Naive B cell (primary cell): ENCODE results near the gene OR8A1. TPM values are rescaled to one million over a fixed set of nuclear protein-coding genes. Genes with fewer than 3 reads are reported as not detected.

Source experiments
- ATAC-seq, 2 donors: fragments of 150-1000 bp; cut with Tn5 transposase; 2 replicates each; pipeline ENCODE4 v1.10.0; 2021; ENCODE audit warnings: low read depth in 2 of 2, mild to moderate bottlenecking in 2 of 2, moderate library complexity in 2 of 2
- DNase-seq: peaks from one replicate; pipeline ENCODE4 v3.0.0; 2022
- H3K27ac Mint-ChIP-seq, 6 donors: one replicate each; pipeline ENCODE4 v1.8.0; 2020 to 2022; ENCODE audit warnings: mild to moderate bottlenecking in 6 of 6, mixed read lengths in 6 of 6, moderate library complexity in 5 of 6, inconsistent platforms in 2 of 6
- H3K27me3 Mint-ChIP-seq, 3 donors: one replicate each; pipeline ENCODE4 v1.8.0; 2021 to 2022; ENCODE audit warnings: mixed read lengths in 3 of 3, mild to moderate bottlenecking in 1 of 3
- H3K36me3 Mint-ChIP-seq, 2 donors: one replicate each; pipeline ENCODE4 v1.8.0; 2020 to 2022; ENCODE audit warnings: mixed read lengths in 2 of 2, inconsistent platforms in 1 of 2, mild to moderate bottlenecking in 1 of 2
- H3K4me1 Mint-ChIP-seq, 3 donors: one replicate each; pipeline ENCODE4 v1.8.0; 2020 to 2022; ENCODE audit warnings: mixed read lengths in 3 of 3, inconsistent platforms in 1 of 3, mild to moderate bottlenecking in 1 of 3, moderate library complexity in 1 of 3
- H3K4me3 Mint-ChIP-seq, 8 donors: one replicate each; pipeline ENCODE4 v1.8.0; 2020 to 2022; ENCODE audit warnings: mild to moderate bottlenecking in 8 of 8, mixed read lengths in 8 of 8, moderate library complexity in 8 of 8, inconsistent platforms in 2 of 8
- H3K9me3 Mint-ChIP-seq, 7 donors: one replicate each; pipeline ENCODE4 v1.8.0; 2020 to 2022; ENCODE audit warnings: mixed read lengths in 7 of 7, mild to moderate bottlenecking in 5 of 7, inconsistent platforms in 2 of 7, moderate library complexity in 1 of 7
- polyA plus RNA-seq, 6 donors: library from polyadenylated mRNA; unstranded; fragments of 300-500 nt; fragmentation: Illumina TruSeq; gene quantifications; one replicate each; pipeline ENCODE4 v1.2.3, GENCODE V29; 2021; ENCODE audit warnings: low read depth in 6 of 6

The OR8A1 gene
- polyA plus RNA-seq = not detected

DNA sequence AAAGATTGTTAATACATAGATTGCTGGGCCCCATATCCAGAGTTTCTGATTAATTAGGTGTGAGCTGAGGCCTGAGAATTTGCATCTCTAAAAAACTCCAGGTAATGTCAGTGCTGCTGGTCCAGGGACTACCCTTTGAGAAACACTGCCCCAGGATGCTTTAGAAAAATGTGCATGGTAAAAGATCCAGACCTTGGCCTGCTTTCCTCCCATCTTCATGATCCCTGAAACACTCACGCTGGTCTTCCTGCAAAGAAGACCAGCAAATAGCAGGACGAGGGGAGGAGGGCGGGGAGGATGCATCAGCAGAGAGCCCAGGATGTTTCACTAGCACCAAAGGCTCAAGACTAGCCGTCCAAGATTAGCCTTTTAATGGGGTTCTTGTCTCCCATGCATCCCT lies at the start of gene OR8A1:
TSS of gene OR8A1 (plus strand) at position 301 of the 400 bp plus-strand sequence. CDS start 123 bp downstream, outside the sequence.
- no peak for DNase-seq
- H3K9me3 Mint-ChIP-seq = no peaks in the 10 kb centered on the region
- ATAC-seq = no peak
- no peak within 1 kb of the TSS for H3K4me3 Mint-ChIP-seq
- H3K27ac Mint-ChIP-seq = peak within 1 kb of the TSS in 1 of 6 donors; percentile 30
- peaks cover 17 to 37% (median 26%) of the 10 kb centered on the region in 3 donors for H3K27me3 Mint-ChIP-seq
- no peaks in the 10 kb centered on the region for H3K36me3 Mint-ChIP-seq
- H3K4me1 Mint-ChIP-seq = peaks cover 0 to 4% (median 0%) of the 10 kb centered on the region in 3 donors

DNA sequence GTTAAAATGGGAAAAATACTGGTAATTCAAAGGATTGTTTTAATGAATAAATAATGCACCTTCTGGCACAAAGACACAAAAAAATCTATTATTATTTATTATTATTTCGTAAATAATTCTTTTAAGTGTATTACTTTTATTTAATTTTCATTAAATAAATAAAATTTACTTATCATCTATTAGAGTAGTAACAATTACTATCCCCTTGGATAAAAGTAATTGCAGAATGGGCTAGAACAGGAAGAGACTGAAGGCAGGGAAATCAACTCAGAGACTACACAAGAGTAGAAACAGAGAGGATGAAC lies 49.3 kb upstream of the OR8A1 start:
- Mint-ChIP-seq H3K27ac (no peak overlapping the region), H3K27me3 (peaks cover 6 to 18% (median 12%) of the 10 kb centered on the region in 3 donors), H3K36me3 (no peaks in the 10 kb centered on the region), H3K9me3 (no peaks in the 10 kb centered on the region), H3K4me1 (no peaks in the 10 kb centered on the region), H3K4me3 (no peak overlapping the region)
- DNase-seq = no peak
- ATAC-seq = no peak

DNA sequence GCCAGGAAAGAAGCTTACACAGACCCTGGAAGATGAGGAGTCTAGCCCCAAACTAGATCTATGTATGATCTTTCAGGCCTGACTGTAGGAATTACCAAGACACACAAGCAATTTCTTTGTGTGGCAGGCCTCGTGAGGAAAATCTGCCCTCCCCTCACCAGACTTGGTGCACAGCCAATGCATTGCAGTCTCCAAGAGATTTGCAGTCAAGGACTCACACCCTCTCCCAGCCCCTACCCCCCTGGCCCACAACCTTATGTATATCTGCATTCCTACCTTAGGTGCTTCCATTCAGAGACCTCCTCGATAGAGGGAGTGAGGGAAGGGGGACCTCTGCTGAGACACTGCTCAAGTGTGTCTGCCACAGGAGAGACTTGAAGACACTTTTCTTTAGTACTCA lies 36.2 kb upstream of the OR8A1 start:
- no peak for DNase-seq
- Mint-ChIP-seq H3K9me3 (peaks cover under 1 to 8% (median 6%) of the 10 kb centered on the region in 7 donors), H3K27me3 (peaks cover 25 to 46% (median 38%) of the 10 kb centered on the region in 3 donors), H3K36me3 (peaks cover 7 to 9% of the 10 kb centered on the region in 2 donors), H3K27ac (no peak overlapping the region), H3K4me1 (no peaks in the 10 kb centered on the region), H3K4me3 (no peak overlapping the region)
- no peak for ATAC-seq

- H3K4me1 Mint-ChIP-seq = no peaks in the 10 kb centered on the region
- peaks cover 0 to 4% (median 3%) of the 10 kb centered on the region in 7 donors for H3K9me3 Mint-ChIP-seq
- no peak overlapping the region for H3K4me3 Mint-ChIP-seq
- no peak overlapping the region for H3K27ac Mint-ChIP-seq
- H3K36me3 Mint-ChIP-seq = peaks cover 3 to 5% of the 10 kb centered on the region in 2 donors
- ATAC-seq (no peak), DNase-seq (no peak)
- peaks cover 25 to 46% (median 34%) of the 10 kb centered on the region in 3 donors for H3K27me3 Mint-ChIP-seq
Measured at GRCh38 chr11:124534051-124534450, 35.7 kb upstream of the OR8A1 start.

GRCh38 chr11:124535552-124536232 lies 34.1 kb upstream of the OR8A1 start:
- ATAC-seq (no peak), DNase-seq (no peak)
- H3K27me3 Mint-ChIP-seq = peaks cover 20 to 44% (median 34%) of the 10 kb centered on the region in 3 donors
- H3K36me3 Mint-ChIP-seq = no peaks in the 10 kb centered on the region
- H3K4me3 Mint-ChIP-seq = no peak overlapping the region
- peak overlapping the region in 1 of 6 donors; percentile 63 for H3K27ac Mint-ChIP-seq
- no peaks in the 10 kb centered on the region for H3K4me1 Mint-ChIP-seq
- peaks cover 0 to 2% (median 0%) of the 10 kb centered on the region in 7 donors for H3K9me3 Mint-ChIP-seq

- H3K4me3 Mint-ChIP-seq = no peak overlapping the region
- no peak for ATAC-seq
- H3K27me3 Mint-ChIP-seq = peaks cover 22 to 40% (median 39%) of the 10 kb centered on the region in 3 donors
- H3K4me1 Mint-ChIP-seq = no peaks in the 10 kb centered on the region
- no peak overlapping the region for H3K27ac Mint-ChIP-seq
- no peaks in the 10 kb centered on the region for H3K36me3 Mint-ChIP-seq
- DNase-seq = no peak
- peaks cover 0 to 2% (median 0%) of the 10 kb centered on the region in 7 donors for H3K9me3 Mint-ChIP-seq
Measured at GRCh38 chr11:124536520-124536919, 33.3 kb upstream of the OR8A1 start.

DNA sequence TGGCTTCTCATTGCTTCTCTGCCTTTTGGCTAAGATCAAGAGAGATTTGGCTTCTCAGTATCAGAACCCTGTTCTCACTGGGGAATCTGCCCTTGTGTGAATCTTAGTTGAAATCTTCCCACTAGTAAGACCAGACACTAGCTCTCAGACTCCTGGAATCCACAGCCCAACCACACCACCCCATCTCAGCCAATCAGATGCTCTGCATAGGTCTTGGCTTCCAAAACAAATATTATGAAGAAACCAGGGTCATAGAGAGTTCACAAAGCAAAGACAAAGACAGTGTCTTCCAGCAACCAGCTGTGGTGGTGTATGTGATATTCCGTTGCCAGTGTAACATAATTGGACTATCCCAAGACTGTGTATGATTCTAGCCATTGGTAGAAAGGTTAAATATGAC lies 31.8 kb upstream of the OR8A1 start:
- Mint-ChIP-seq H3K36me3 (no peaks in the 10 kb centered on the region), H3K27me3 (peaks cover 26 to 46% (median 40%) of the 10 kb centered on the region in 3 donors), H3K9me3 (peaks cover 0 to 6% (median 0%) of the 10 kb centered on the region in 7 donors), H3K4me3 (no peak overlapping the region), H3K4me1 (no peaks in the 10 kb centered on the region), H3K27ac (no peak overlapping the region)
- no peak for DNase-seq
- no peak for ATAC-seq

GRCh38 chr11:124541204-124541603 lies 28.6 kb upstream of the OR8A1 start:
- Mint-ChIP-seq H3K27me3 (peaks cover 23 to 50% (median 31%) of the 10 kb centered on the region in 3 donors), H3K27ac (no peak overlapping the region)
- no peak for ATAC-seq

GRCh38 chr11:124543145-124543544 lies 26.7 kb upstream of the OR8A1 start:
- Mint-ChIP-seq H3K4me1 (no peaks in the 10 kb centered on the region), H3K36me3 (no peaks in the 10 kb centered on the region), H3K27me3 (peaks cover 20 to 45% (median 34%) of the 10 kb centered on the region in 3 donors), H3K9me3 (peaks cover 0 to 9% (median 0%) of the 10 kb centered on the region in 7 donors), H3K4me3 (no peak overlapping the region), H3K27ac (no peak overlapping the region)
- no peak for DNase-seq
- ATAC-seq = no peak

More at GRCh38 chr11:124541204-124541603, 28.6 kb upstream of the OR8A1 start:
- Mint-ChIP-seq H3K9me3 (peaks cover 0 to 9% (median 0%) of the 10 kb centered on the region in 7 donors), H3K4me1 (no peaks in the 10 kb centered on the region), H3K4me3 (no peak overlapping the region), H3K36me3 (no peaks in the 10 kb centered on the region)
- no peak for DNase-seq

DNA sequence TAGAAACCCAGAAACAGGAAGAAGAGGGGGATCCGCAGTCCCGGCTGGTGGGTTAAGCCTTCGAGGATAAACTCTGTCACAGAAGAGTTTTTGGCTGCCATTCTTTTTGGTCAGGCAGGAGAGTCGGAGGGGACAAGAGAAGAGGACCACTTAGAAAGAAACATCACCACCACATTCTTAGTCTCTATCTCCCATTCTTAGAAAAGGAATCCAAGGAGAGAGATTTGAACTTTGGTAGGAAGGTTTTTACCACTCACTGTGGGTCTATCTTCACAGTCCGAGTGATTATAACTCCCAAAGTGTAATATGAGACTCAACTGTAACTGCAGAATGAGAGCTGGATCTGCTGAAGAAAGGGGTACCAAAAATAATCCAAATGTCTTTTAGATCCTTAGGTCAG lies 26.2 kb upstream of the OR8A1 start, which contains the start of gene OR8B12:
TSS of gene OR8B12 (minus strand) at position 101 of the 400 bp plus-strand sequence. CDS start at position 101, 0 bp downstream.
- H3K36me3 Mint-ChIP-seq = no peaks in the 10 kb centered on the region

DNA sequence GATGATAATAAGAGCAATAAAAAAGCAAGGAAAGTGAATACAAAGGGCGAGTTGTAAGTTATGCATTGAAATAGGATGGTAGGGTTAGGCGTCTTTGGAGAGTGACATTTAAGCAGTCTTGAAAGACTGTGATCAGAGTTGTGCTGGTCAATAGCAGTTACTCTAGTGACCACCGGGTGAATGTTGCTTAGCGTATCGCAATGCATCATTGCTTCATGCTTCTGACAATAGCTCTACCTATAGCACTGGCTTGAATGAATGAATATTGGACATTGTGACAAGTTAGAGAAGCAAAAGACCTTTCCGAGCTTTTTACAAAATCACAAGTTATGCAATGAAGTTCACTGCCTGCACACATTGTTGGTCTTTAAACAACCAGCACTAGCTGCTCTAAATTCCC lies 18.6 kb upstream of the OR8A1 start:
- Mint-ChIP-seq H3K4me3 (no peak overlapping the region), H3K9me3 (peaks cover 0 to 7% (median 4%) of the 10 kb centered on the region in 7 donors), H3K27ac (peak overlapping the region in 1 of 6 donors; percentile 38), H3K36me3 (no peaks in the 10 kb centered on the region), H3K4me1 (no peaks in the 10 kb centered on the region), H3K27me3 (peaks cover 2 to 14% (median 10%) of the 10 kb centered on the region in 3 donors)
- no peak for ATAC-seq
- no peak for DNase-seq

More for the DNA sequence above, 26.2 kb upstream of the OR8A1 start, which contains the start of gene OR8B12:
- no peak for DNase-seq
- no peak for ATAC-seq
- no peaks in the 10 kb centered on the region for H3K4me1 Mint-ChIP-seq
- peaks cover 20 to 45% (median 34%) of the 10 kb centered on the region in 3 donors for H3K27me3 Mint-ChIP-seq
- H3K9me3 Mint-ChIP-seq = peaks cover 0 to 9% (median 0%) of the 10 kb centered on the region in 7 donors
- peak within 1 kb of the TSS in 1 of 6 donors; percentile 18 for H3K27ac Mint-ChIP-seq
- no peak within 1 kb of the TSS for H3K4me3 Mint-ChIP-seq

- peaks cover 6 to 11% (median 8%) of the 10 kb centered on the region in 3 donors for H3K27me3 Mint-ChIP-seq
- ATAC-seq = no peak
- H3K4me1 Mint-ChIP-seq = no peaks in the 10 kb centered on the region
- H3K4me3 Mint-ChIP-seq = no peak overlapping the region
- DNase-seq = no peak
- H3K36me3 Mint-ChIP-seq = no peaks in the 10 kb centered on the region
- H3K27ac Mint-ChIP-seq = peak overlapping the region in 1 of 6 donors; percentile 88
- H3K9me3 Mint-ChIP-seq = peaks cover 0 to 8% (median 4%) of the 10 kb centered on the region in 7 donors
Measured at GRCh38 chr11:124551987-124552386, 17.8 kb upstream of the OR8A1 start.

GRCh38 chr11:124556828-124557227 lies 13.0 kb upstream of the OR8A1 start:
- H3K36me3 Mint-ChIP-seq = no peaks in the 10 kb centered on the region
- no peak overlapping the region for H3K4me3 Mint-ChIP-seq
- H3K4me1 Mint-ChIP-seq = no peaks in the 10 kb centered on the region
- peaks cover 9 to 19% (median 10%) of the 10 kb centered on the region in 3 donors for H3K27me3 Mint-ChIP-seq
- DNase-seq (no peak), ATAC-seq (no peak)
- H3K9me3 Mint-ChIP-seq = peaks cover 0 to 8% (median 4%) of the 10 kb centered on the region in 7 donors
- H3K27ac Mint-ChIP-seq = no peak overlapping the region

DNA sequence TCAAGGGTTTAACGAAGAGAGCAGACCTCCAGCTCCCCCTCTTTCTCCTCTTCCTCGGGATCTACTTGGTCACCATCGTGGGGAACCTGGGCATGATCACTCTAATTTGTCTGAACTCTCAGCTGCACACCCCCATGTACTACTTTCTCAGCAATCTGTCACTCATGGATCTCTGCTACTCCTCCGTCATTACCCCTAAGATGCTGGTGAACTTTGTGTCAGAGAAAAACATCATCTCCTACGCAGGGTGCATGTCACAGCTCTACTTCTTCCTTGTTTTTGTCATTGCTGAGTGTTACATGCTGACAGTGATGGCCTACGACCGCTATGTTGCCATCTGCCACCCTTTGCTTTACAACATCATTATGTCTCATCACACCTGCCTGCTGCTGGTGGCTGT lies 363 bp downstream of the OR8A1 start:
- Mint-ChIP-seq H3K27me3 (peaks cover 17 to 42% (median 23%) of the 10 kb centered on the region in 3 donors), H3K27ac (peak overlapping the region in 1 of 6 donors; percentile 30), H3K4me1 (peaks cover 0 to 4% (median 0%) of the 10 kb centered on the region in 3 donors), H3K4me3 (no peak overlapping the region), H3K9me3 (no peaks in the 10 kb centered on the region), H3K36me3 (no peaks in the 10 kb centered on the region)
- ATAC-seq (no peak), DNase-seq (no peak)
